Colonic mucosa (tissue), 4 donors: ENCODE results near the gene PIK3IP1. TPM values are rescaled to one million over a fixed set of nuclear protein-coding genes. Genes with fewer than 3 reads are reported as not detected.

Experiments used
- DNase-seq: peaks from one replicate; pipeline ENCODE4 v3.0.0-alpha.2; 2020
- H3K27ac ChIP-seq: fragments of 200-600 bp; one replicate; pipeline ENCODE4 v1.8.0; 2021
- H3K27me3 ChIP-seq: fragments of 200-600 bp; one replicate; pipeline ENCODE4 v1.8.0; 2021
- H3K36me3 ChIP-seq: fragments of 200-600 bp; one replicate; pipeline ENCODE4 v1.8.0; 2021
- H3K4me1 ChIP-seq: fragments of 200-600 bp; one replicate; pipeline ENCODE4 v1.8.0; 2021; ENCODE audit warnings: mild to moderate bottlenecking
- H3K4me3 ChIP-seq: fragments of 200-600 bp; one replicate; pipeline ENCODE4 v1.8.0; 2021
- H3K9ac ChIP-seq, 2 donors: one replicate each; pipeline ENCODE4 v1.7.0; 2013; ENCODE audit warnings: control low read depth in 2 of 2, low read depth in 2 of 2, low read length in 2 of 2
- H3K9me3 ChIP-seq: fragments of 200-600 bp; one replicate; pipeline ENCODE4 v1.8.0; 2021
- CTCF ChIP-seq: fragments of 200-600 bp; IDR thresholded peaks from one replicate; pipeline ENCODE4 v1.8.0; 2022; ENCODE audit warnings: antibody characterized with exemption, mild to moderate bottlenecking
- intact Hi-C: fragments of 100-400 bp; cut with DNase I; formaldehyde crosslinking; loops from one replicate; pipeline ENCODE4 v1.14.1; 2022
- total RNA-seq, 2 donors: library from RNA; stranded (reverse); fragmentation: NEBNext Ultra II Directional in 1 of 2; extraction: Animal tissue kit (Norgen Biotek cat#: 25700) in 1 of 2; gene quantifications; one replicate each; pipeline ENCODE4 v1.2.1, GENCODE V29; 2021
- donor health status: healthy.
- donor health status: DM: no; HTN: no; CAD: no.
- donor health status: DM: no; HTN: no; CAD: no.

Gene PIK3IP1
- total RNA-seq, 2 donors from 2014 or later = 8.4 to 15.1 TPM

DNA sequence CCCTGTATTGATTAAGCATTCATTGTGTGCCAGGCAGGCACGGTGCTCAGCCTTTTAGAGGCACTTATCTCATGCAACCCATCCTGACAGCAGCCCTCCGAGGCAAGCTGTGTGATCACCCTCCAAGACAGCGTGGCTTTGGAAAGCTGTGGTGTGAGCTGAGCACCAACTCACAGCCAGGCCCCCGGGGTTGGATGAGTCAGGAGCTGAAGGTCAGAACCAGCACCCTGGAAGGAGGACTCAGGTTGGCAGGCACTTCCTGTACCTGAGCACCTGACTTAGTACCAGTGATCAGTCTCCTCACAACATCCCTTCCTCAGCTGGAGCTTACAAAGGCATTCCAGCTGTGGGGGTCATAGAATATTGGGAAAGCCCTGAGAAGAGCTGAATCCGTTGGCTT, 44.9 kb upstream of the PIK3IP1 start:
- Histone ChIP-seq H3K4me1 (peaks cover under 1% of the 10 kb centered on the region), H3K27me3 (no peaks in the 10 kb centered on the region), H3K4me3 (no peak overlapping the region), H3K36me3 (no peaks in the 10 kb centered on the region), H3K9me3 (no peaks in the 10 kb centered on the region), H3K9ac (no peak overlapping the region), H3K27ac (no peak overlapping the region)
- DNase-seq = no peak
- no peak for TF ChIP-seq CTCF
- intact Hi-C loops = no loop called here

DNA sequence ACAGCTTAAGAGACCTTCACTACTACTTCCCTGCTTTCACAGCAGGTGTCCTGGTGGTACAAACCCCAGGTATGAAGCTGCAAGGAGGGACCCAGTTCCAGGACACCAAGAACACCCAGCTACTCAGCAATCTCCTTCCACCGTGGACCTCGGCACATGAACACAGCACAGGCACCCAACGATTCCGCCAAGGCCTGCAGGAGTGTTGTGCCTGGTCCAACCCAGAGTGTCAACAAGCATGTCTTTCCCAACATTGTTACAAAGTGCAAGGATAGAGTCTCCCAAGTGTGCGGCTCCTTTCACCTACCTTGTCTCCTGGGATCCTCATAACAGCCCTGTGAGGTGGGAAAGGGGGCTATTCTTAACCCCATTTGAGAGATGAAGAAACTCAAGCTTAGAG, 42.0 kb upstream of the PIK3IP1 start:
- Histone ChIP-seq H3K27me3 (no peaks in the 10 kb centered on the region), H3K36me3 (no peaks in the 10 kb centered on the region), H3K9me3 (no peaks in the 10 kb centered on the region), H3K4me3 (no peak overlapping the region), H3K4me1 (no peaks in the 10 kb centered on the region), H3K9ac (no peak overlapping the region), H3K27ac (no peak overlapping the region)
- no peak for TF ChIP-seq CTCF
- no peak for DNase-seq
- intact Hi-C loops = no loop called here

DNA sequence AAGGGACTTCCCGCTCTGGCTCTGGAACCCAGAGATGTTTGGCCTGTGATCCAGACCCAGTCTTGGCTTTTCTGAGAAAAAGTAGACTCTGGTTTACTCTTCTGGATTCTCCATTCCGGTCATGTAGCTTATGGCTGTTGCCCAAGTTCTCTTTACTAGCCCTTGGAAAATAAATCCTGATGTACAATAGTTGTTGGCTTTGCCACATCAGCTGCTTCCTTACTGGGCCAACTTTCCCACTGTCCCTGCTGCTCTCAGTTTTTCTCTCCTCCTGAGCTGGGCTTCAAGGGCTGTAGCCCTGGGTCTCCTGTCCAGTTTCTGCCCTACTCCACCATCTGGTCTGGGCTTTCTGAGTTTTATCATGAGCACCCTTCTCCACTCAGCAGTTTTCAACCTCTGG, 41.4 kb upstream of the PIK3IP1 start:
- TF ChIP-seq CTCF = no peak
- Histone ChIP-seq H3K4me3 (no peak overlapping the region), H3K27me3 (no peaks in the 10 kb centered on the region), H3K4me1 (no peaks in the 10 kb centered on the region), H3K36me3 (no peaks in the 10 kb centered on the region), H3K27ac (no peak overlapping the region), H3K9ac (no peak overlapping the region), H3K9me3 (no peaks in the 10 kb centered on the region)
- DNase-seq = no peak
- intact Hi-C loops = no loop called here

DNA sequence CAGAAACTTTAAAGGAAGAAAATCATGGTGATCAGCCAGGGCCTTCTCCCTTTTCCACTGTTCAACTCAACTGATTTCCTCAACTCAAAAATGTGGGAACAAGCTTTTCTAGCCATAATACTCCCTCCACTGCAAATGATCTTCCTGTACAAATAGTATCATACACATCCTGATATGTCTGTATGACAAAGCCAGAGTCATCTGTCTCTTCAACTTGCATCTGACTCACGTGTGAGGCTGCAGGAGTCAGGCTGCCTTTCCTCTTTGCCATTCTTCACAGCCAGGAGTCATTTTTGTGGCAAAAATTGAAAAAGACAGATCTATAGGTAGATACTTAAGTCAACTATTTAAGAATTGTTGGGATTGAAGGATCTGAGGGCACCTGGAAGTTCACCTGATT, 40.6 kb upstream of the PIK3IP1 start:
- no peak overlapping the region for H3K9ac ChIP-seq
- H3K27me3 ChIP-seq = no peaks in the 10 kb centered on the region
- intact Hi-C loops = no loop called here
- TF ChIP-seq CTCF = no peak
- H3K27ac ChIP-seq = no peak overlapping the region
- H3K9me3 ChIP-seq = no peaks in the 10 kb centered on the region
- H3K4me3 ChIP-seq = no peak overlapping the region
- no peaks in the 10 kb centered on the region for H3K36me3 ChIP-seq
- no peaks in the 10 kb centered on the region for H3K4me1 ChIP-seq
- DNase-seq = no peak

- Histone ChIP-seq H3K4me1 (no peaks in the 10 kb centered on the region), H3K4me3 (no peak overlapping the region), H3K36me3 (no peaks in the 10 kb centered on the region), H3K9ac (no peak overlapping the region), H3K27me3 (no peaks in the 10 kb centered on the region), H3K27ac (no peak overlapping the region), H3K9me3 (no peaks in the 10 kb centered on the region)
- intact Hi-C loops = no loop called here
- DNase-seq = no peak
- no peak for TF ChIP-seq CTCF
Observed at GRCh38 chr22:31332010-31332409, 39.7 kb upstream of the PIK3IP1 start.
